ENCODE measurements around the gene ARHGEF11. TPM values are rescaled to one million over a fixed set of nuclear protein-coding genes. Genes with fewer than 3 reads are reported as not detected.

ARHGEF11 gene
- total RNA-seq, 1 experiment from 2014 or later: 38.1 TPM

DNA sequence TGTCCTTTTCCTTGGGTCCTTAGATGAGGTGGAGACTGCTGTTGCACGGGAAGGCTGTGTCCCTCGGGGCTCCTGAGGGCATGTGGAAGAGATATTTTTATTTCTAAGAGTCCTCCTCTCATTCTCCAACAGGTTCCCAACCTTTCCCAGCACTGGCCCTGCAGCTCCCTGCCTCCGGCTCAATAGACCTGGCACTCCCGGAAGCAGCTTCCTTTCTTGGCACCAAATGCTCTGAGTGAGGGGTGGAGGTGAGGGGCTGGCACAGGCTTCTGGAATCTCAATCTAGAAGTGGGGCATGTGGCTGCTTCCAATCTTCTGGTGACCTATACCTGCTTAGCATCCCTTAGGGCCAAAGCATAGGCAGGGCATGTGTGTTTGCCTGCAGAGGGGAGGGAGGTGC, 49.5 kb upstream of the ARHGEF11 start:
- Mint-ChIP-seq H3K9me3 (no peaks in the 10 kb centered on the region), H3K4me3 (no peak overlapping the region), H3K27ac (no peak overlapping the region), H3K4me1 (peaks cover 20% of the 10 kb centered on the region), H3K27me3 (ENCODE audit: low read depth) (no peaks in the 10 kb centered on the region; the same call in 1 of the 2 replicates), H3K36me3 (no peaks in the 10 kb centered on the region)
- no peak for DNase-seq (ENCODE audit: low spot score)
- ATAC-seq: no peak
- ChIA-PET POLR2A (no interaction called here), CTCF (interaction anchor here (1.0 to 4.7 kb wide), 3 partner anchors 9 to 68 kb away, joined by 4 to 34 read pairs (median 7); no protein-coding TSS in a partner anchor)
- no peak for TF ChIP-seq ESRRA (CRISPR knock-in tag; IDR thresholded peaks at IDR 0.05; ENCODE audit: borderline replicate concordance)
- TF ChIP-seq GABPB1 (CRISPR knock-in tag; IDR thresholded peaks at IDR 0.05): no peak
- TF ChIP-seq NR1H2 (CRISPR knock-in tag; IDR thresholded peaks at IDR 0.05): no peak
- TF ChIP-seq, protein P1, sequence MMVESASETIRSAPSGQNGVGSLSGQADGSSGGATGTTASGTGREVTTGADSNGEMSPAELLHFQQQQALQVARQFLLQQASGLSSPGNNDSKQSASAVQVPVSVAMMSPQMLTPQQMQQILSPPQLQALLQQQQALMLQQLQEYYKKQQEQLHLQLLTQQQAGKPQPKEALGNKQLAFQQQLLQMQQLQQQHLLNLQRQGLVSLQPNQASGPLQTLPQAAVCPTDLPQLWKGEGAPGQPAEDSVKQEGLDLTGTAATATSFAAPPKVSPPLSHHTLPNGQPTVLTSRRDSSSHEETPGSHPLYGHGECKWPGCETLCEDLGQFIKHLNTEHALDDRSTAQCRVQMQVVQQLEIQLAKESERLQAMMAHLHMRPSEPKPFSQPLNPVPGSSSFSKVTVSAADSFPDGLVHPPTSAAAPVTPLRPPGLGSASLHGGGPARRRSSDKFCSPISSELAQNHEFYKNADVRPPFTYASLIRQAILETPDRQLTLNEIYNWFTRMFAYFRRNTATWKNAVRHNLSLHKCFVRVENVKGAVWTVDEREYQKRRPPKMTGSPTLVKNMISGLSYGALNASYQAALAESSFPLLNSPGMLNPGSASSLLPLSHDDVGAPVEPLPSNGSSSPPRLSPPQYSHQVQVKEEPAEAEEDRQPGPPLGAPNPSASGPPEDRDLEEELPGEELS (CRISPR knock-in tag; IDR thresholded peaks at IDR 0.05): no peak
- TF ChIP-seq, protein P2, sequence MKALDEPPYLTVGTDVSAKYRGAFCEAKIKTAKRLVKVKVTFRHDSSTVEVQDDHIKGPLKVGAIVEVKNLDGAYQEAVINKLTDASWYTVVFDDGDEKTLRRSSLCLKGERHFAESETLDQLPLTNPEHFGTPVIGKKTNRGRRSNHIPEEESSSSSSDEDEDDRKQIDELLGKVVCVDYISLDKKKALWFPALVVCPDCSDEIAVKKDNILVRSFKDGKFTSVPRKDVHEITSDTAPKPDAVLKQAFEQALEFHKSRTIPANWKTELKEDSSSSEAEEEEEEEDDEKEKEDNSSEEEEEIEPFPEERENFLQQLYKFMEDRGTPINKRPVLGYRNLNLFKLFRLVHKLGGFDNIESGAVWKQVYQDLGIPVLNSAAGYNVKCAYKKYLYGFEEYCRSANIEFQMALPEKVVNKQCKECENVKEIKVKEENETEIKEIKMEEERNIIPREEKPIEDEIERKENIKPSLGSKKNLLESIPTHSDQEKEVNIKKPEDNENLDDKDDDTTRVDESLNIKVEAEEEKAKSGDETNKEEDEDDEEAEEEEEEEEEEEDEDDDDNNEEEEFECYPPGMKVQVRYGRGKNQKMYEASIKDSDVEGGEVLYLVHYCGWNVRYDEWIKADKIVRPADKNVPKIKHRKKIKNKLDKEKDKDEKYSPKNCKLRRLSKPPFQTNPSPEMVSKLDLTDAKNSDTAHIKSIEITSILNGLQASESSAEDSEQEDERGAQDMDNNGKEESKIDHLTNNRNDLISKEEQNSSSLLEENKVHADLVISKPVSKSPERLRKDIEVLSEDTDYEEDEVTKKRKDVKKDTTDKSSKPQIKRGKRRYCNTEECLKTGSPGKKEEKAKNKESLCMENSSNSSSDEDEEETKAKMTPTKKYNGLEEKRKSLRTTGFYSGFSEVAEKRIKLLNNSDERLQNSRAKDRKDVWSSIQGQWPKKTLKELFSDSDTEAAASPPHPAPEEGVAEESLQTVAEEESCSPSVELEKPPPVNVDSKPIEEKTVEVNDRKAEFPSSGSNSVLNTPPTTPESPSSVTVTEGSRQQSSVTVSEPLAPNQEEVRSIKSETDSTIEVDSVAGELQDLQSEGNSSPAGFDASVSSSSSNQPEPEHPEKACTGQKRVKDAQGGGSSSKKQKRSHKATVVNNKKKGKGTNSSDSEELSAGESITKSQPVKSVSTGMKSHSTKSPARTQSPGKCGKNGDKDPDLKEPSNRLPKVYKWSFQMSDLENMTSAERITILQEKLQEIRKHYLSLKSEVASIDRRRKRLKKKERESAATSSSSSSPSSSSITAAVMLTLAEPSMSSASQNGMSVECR (CRISPR knock-in tag; IDR thresholded peaks at IDR 0.05; ENCODE audit: borderline replicate concordance): no peak

GRCh38 chr1:157092831-157093230, 47.3 kb upstream of the ARHGEF11 start:
- ChIA-PET CTCF (interaction anchor here (0.6 to 4.7 kb wide), 2 partner anchors 40 to 63 kb away, joined by 4 to 34 read pairs; no protein-coding TSS in a partner anchor), POLR2A (no interaction called here)
- peaks cover 16% of the 10 kb centered on the region for H3K4me1 Mint-ChIP-seq
- TF ChIP-seq IRF1 (CRISPR knock-in tag; IDR thresholded peaks at IDR 0.05) (no peak), ZNF263 (CRISPR knock-in tag; IDR thresholded peaks at IDR 0.05; ENCODE audit: low read depth) (no peak), FOXP1 (CRISPR knock-in tag; IDR thresholded peaks at IDR 0.05; ENCODE audit: borderline replicate concordance) (no peak), ZNF423 (CRISPR knock-in tag; IDR thresholded peaks at IDR 0.05) (no peak), TP53 (CRISPR knock-in tag; IDR thresholded peaks at IDR 0.05) (no peak), ELF4 (CRISPR knock-in tag; IDR thresholded peaks at IDR 0.05; ENCODE audit: low read depth) (no peak), CBFB (CRISPR knock-in tag; IDR thresholded peaks at IDR 0.05; ENCODE audit: low read depth) (no peak)
- TF ChIP-seq, protein P3, sequence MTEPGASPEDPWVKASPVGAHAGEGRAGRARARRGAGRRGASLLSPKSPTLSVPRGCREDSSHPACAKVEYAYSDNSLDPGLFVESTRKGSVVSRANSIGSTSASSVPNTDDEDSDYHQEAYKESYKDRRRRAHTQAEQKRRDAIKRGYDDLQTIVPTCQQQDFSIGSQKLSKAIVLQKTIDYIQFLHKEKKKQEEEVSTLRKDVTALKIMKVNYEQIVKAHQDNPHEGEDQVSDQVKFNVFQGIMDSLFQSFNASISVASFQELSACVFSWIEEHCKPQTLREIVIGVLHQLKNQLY (CRISPR knock-in tag; IDR thresholded peaks at IDR 0.05): no peak
- TF ChIP-seq, protein P4, sequence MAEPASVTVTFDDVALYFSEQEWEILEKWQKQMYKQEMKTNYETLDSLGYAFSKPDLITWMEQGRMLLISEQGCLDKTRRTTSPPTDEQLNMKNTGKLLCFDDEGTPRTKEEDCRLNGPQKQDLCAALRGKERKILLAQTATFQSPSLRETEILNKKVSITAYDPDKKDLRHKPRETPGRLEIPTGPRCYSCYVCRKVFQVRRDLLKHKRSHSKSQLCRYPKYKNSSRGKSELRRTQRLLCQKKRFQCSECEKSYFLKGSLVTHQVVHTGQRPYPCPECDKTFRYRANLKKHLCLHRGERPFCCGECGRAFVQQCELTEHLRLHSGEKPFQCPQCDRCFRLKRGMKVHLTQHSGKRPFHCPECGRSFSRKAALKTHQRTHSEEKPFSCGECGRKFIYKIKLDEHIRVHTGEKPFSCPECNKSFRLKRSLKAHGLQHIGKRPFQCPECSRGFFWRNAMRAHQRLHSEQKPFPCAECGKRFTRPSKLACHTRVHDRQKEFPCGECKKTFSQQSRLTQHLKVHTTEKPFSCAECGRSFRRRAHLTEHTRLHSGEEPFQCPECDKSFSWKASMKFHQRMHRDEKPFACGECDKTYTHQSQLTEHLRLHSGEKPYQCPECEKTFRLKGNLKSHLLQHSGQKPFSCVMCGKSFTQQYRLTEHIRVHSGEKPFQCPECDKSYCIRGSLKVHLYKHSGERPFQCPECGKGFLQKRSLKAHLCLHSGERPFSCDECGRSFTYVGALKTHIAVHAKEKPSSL (CRISPR knock-in tag; conservative IDR thresholded peaks at IDR 0.05): no peak
- H3K4me3 Mint-ChIP-seq: no peak overlapping the region
- H3K27ac Mint-ChIP-seq: no peak overlapping the region
- no peaks in the 10 kb centered on the region for H3K36me3 Mint-ChIP-seq
- no peaks in the 10 kb centered on the region; the same call in 1 of the 2 replicates for H3K27me3 Mint-ChIP-seq (ENCODE audit: low read depth)
- H3K9me3 Mint-ChIP-seq: no peaks in the 10 kb centered on the region
- DNase-seq (ENCODE audit: low spot score) (no peak), ATAC-seq (no peak)
